ENCODE measurements around the gene C1orf185. TPM values are rescaled to one million over a fixed set of nuclear protein-coding genes. Genes with fewer than 3 reads are reported as not detected.
A peak's percentile ranks its signal among the peaks of the same experiment; 100 is the strongest.
"Not testable (repeated sequence)": the region's sequence is repeated elsewhere in the genome, so short reads cannot be mapped to it uniquely, and the experiment has no call there.

Gene C1orf185
- total RNA-seq, 1 donor, result not detected

DNA sequence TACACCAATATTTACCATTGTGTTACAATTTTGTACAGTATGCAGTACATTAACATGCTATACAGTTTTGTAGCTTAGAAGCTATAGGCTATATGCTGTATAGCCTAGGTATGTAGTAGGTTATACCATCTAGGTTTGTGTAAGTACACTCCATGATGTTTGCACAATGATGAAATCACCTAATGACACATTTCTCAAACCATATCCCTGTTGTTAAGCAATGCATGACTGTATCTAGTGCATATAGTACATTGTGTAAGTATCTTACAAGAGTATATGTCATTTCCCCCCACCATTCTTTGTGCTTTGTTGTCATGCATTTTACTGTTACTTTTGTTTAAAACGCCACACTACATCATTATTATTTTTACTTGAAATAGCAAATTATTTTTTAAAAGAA lies 68.3 kb downstream of the C1orf185 start:
- TF ChIP-seq, protein P1, sequence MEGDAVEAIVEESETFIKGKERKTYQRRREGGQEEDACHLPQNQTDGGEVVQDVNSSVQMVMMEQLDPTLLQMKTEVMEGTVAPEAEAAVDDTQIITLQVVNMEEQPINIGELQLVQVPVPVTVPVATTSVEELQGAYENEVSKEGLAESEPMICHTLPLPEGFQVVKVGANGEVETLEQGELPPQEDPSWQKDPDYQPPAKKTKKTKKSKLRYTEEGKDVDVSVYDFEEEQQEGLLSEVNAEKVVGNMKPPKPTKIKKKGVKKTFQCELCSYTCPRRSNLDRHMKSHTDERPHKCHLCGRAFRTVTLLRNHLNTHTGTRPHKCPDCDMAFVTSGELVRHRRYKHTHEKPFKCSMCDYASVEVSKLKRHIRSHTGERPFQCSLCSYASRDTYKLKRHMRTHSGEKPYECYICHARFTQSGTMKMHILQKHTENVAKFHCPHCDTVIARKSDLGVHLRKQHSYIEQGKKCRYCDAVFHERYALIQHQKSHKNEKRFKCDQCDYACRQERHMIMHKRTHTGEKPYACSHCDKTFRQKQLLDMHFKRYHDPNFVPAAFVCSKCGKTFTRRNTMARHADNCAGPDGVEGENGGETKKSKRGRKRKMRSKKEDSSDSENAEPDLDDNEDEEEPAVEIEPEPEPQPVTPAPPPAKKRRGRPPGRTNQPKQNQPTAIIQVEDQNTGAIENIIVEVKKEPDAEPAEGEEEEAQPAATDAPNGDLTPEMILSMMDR (IDR thresholded peaks at IDR 0.05; ENCODE audit: insufficient read depth, low read length), result no peak
- peak; percentile 16 for DNase-seq (ENCODE audit: low read depth)
- H3K4me3 ChIP-seq (ENCODE audit: low read depth, low read length), result no peak overlapping the region

DNA sequence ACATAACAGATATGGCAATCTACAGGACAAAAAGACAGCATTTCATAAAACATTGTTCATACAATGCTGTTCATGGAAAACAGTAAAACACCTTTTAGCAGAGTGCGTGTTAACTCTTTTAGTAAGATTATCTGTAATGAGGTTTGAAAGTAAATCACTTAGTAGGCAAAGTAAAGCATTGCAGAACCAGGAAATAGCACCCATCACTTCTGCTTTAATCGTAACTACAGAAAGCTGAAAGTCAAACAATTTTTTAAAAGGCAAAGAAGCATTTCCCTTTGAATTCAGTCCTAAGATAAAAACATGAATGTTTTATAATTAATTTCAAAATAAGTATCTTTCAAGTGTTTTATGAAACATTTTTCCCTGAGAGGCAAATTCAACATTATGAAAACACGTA lies 70.8 kb downstream of the C1orf185 start:
- no peak overlapping the region for H3K4me3 ChIP-seq (ENCODE audit: low read depth, low read length)
- TF ChIP-seq, protein P1 (IDR thresholded peaks at IDR 0.05; ENCODE audit: insufficient read depth, low read length), result no peak
- no peak for DNase-seq (ENCODE audit: low read depth)

DNA sequence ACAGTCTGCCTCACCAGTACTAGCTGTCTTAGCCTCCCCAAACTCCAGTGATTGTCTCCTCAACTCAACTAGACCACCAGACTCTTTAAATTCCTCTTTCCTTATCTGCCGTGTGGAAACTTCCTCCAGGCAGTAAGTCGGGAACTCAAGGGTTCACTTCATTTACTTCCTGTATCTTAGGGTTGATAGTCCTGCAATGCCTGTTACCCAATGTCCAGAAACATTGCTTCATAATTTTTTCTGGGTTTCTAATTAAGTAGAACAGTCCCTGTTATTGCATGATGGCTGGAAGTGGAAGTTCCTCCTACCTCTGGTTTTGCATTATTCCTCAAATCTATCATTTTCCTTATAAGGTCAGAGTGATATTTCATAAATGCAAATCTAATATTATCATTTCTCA lies 73.2 kb downstream of the C1orf185 start:
- no peak for DNase-seq (ENCODE audit: low read depth)
- no peak overlapping the region for H3K4me3 ChIP-seq (ENCODE audit: low read depth, low read length)
- TF ChIP-seq, protein P1 (IDR thresholded peaks at IDR 0.05; ENCODE audit: insufficient read depth, low read length), result no peak

DNA sequence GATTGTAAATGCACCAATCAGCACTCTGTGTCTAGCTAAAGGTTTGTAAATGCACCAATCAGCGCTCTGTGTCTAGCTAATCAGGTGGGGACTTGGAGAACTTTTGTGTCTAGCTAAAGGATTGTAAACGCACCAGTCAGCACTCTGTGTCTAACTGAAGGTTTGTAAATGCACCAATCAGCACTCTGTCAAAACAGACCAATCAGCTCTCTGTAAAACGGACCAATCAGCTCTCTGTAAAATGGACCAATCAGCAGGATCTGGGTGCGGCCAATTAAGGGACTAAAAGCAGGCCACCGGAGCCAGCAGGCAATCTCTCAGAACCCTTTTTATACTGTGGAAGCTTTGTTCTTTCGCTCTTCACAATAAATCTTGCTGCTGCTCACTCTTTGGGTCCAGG lies 76.0 kb downstream of the C1orf185 start:
- DNase-seq (ENCODE audit: low read depth); H3K4me3 ChIP-seq (ENCODE audit: low read depth, low read length): not testable (repeated sequence)

DNA sequence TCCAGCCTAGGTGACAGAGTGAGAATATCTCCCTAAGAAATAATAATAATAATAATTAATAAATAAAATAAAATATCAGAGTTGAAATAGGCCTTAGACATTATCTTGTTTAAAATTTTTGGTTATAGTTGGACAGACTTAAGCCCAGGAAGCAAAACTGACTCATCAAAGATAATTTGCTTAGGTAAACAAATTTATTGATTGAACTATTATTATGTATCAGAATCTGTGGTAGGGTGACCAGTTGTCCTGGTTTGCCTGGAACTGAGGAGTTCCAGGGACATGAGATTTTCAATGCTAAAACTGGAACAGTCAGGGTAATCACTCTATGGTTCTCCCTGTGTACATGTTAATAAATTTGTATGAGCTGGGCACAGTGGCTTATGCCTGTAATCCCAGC lies 86.2 kb downstream of the C1orf185 start:
- no peak for DNase-seq (ENCODE audit: low read depth)
- no peak overlapping the region for H3K4me3 ChIP-seq (ENCODE audit: low read depth, low read length)
- TF ChIP-seq, protein P1 (IDR thresholded peaks at IDR 0.05; ENCODE audit: insufficient read depth, low read length), result no peak

DNA sequence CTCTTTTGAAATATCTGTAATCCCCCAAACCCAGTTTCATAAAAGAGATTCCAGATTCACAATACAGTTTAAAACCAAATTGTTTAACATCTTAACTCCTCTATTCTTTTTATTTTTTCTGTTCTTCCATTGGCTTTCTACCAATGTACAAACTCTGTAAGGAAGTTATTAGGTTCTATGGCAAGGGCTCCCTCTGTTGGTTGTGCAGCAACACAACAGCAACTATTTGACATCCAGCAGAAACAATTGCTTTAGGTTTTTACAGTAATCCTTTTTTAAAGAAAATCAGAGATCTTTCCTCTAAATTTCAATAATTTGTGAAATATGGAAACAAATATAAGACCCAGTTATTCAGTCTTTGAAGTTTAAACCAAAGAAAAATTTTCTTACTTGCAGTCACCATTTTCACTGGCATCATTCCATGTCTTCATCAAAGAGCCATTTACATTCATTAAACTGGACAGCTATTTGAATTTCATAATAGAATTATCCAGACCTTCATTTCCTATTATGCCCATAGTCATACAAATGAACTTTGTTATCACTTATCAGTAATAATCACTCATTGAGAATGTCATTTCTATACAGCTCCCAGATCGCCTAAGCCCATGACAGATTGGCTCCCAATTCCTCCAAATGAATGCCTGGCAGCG lies 87.5 kb downstream of the C1orf185 start:
- DNase-seq (ENCODE audit: low read depth), result peak; percentile 91
- no peak overlapping the region for H3K4me3 ChIP-seq (ENCODE audit: low read depth, low read length)
- TF ChIP-seq, protein P1 (IDR thresholded peaks at IDR 0.05; ENCODE audit: insufficient read depth, low read length), result peak; percentile 91

DNA sequence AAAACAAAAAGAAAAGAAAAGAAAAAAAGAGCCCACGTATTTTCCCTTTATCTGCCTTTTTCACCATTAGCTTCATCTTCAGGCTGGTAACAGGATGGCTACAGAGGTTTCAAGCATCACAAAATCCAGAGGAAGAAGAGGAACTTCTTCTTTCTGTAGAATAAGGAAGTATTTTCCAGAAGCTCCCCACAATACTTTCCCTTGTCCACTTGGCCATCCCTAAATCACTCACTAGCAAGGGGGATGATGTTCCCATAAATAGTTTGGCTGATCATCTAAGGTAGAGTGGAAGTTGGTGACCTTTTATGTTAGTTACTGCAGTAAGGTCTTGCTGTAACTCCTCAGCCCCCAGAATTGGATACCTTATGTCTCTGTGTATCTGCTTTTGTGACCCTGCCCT lies 88.9 kb downstream of the C1orf185 start:
- DNase-seq (ENCODE audit: low read depth), result no peak
- TF ChIP-seq, protein P1 (IDR thresholded peaks at IDR 0.05; ENCODE audit: insufficient read depth, low read length), result no peak

More for the DNA sequence above, 88.9 kb downstream of the C1orf185 start:
- H3K4me3 ChIP-seq (ENCODE audit: low read depth, low read length), result no peak overlapping the region
